ENCODE results near the gene AAK1.

DNA sequence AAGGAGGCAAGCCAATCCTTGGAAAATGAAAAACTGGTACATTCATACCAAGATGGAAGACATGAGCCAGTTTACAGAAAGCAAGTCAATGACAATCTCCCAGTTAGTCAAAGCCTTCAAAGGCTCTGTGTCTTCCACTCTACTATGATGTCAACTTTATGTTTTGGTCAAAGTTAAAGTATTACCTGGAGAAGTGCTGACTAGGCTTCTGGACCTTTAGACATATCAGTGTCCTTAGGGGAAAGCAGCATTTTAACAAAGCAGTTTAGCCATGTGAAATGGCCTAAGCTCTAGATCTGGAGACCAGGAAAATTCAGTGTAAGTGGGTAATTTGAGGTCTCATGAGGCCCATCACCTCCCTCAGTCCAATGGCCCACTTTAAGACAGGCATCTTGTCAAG is 30.8 kb downstream of the AAK1 start:
- no peak for TF ChIP-seq CTCF (IDR thresholded peaks at IDR 0.05)
- TF ChIP-seq POLR2AphosphoS5 (IDR thresholded peaks at IDR 0.05; ENCODE audit: low read depth, low read length) = no peak
- TF ChIP-seq EP300 (IDR thresholded peaks at IDR 0.05; ENCODE audit: borderline replicate concordance in 1 of 2, low read depth in 1 of 2, low read length in 1 of 2) = no peak
- TF ChIP-seq MAX (IDR thresholded peaks at IDR 0.05; ENCODE audit: low read depth) = no peak
- TF ChIP-seq ZBTB33 (IDR thresholded peaks at IDR 0.05; ENCODE audit: borderline replicate concordance, low read depth) = no peak
- TF ChIP-seq ELF1 (IDR thresholded peaks at IDR 0.05) = no peak
- no peak for TF ChIP-seq CHD2 (IDR thresholded peaks at IDR 0.05; ENCODE audit: low read length, partially characterized antibody)
- no peak for TF ChIP-seq NRF1 (IDR thresholded peaks at IDR 0.05; ENCODE audit: low read depth, low read length)
- TF ChIP-seq EZH2phosphoT487 (IDR thresholded peaks at IDR 0.05; ENCODE audit: borderline replicate concordance, low read depth) = no peak
- TF ChIP-seq SMC3 (IDR thresholded peaks at IDR 0.05; ENCODE audit: low read depth, low read length) = no peak
- no peak for TF ChIP-seq TEAD4 (IDR thresholded peaks at IDR 0.05; ENCODE audit: borderline replicate concordance, insufficient read depth)
- TF ChIP-seq MXI1 (IDR thresholded peaks at IDR 0.05; ENCODE audit: low read depth, low read length) = no peak
